Body of pancreas (tissue), 4 donors: Measurements from ENCODE around the gene TNFAIP8L2. TPM values are rescaled to one million over a fixed set of nuclear protein-coding genes. Genes with fewer than 3 reads are reported as not detected.
A peak's percentile ranks its signal among the peaks of the same experiment; 100 is the strongest.
"Not testable (repeated sequence)": the region's sequence is repeated elsewhere in the genome, so short reads cannot be mapped to it uniquely, and the experiment has no call there.

ENCODE experiments used
- ATAC-seq: fragments of 150-250 bp; one replicate; pipeline ENCODE4 v1.9.1; 2016
- DNase-seq, 4 donors: peaks; one replicate each; pipeline ENCODE4 v3.0.0-alpha.2; 2019
- H3K27ac ChIP-seq, 4 donors: fragments of 200-600 bp; sonication (generic); 1 replicate in 3 of 4; 2 replicates in 1 of 4; pipeline versions ENCODE4 v1.5.1 to v1.6.1; 2016 to 2019; ENCODE audit warnings: mild to moderate bottlenecking in 1 of 4, mixed read lengths in 1 of 4, moderate library complexity in 1 of 4
- H3K27me3 ChIP-seq, 2 donors: fragments of 200-600 bp; sonication (generic); one replicate each; pipeline ENCODE4 v1.6.0; 2016; ENCODE audit warnings: mild to moderate bottlenecking in 1 of 2
- H3K36me3 ChIP-seq, 2 donors: fragments of 200-600 bp; sonication (generic); replicated peaks in 1 of 2; 2 replicates each; pipeline ENCODE4 v1.5.1; 2016; ENCODE audit warnings: low read depth in 2 of 2; ENCODE audit not compliant: insufficient read depth in 1 of 2
- H3K4me1 ChIP-seq: fragments of 200-600 bp; sonication (generic); one replicate; pipeline ENCODE4 v1.6.0; 2016
- H3K4me3 ChIP-seq, 2 donors: fragments of 200-600 bp; sonication (generic); 1 replicate in 1 of 2; 2 replicates in 1 of 2; pipeline ENCODE4 v1.5.1; 2016 to 2019
- H3K9me3 ChIP-seq, 3 donors: fragments of 200-600 bp; sonication (generic); 1 replicate in 2 of 3; 2 replicates in 1 of 3; pipeline ENCODE4 v1.5.1; 2016
- POLR2A ChIP-seq, 3 donors: fragments of 450-650 bp; IDR thresholded peaks; one replicate each; pipeline ENCODE4 v1.6.1; 2016; ENCODE audit warnings: antibody characterized with exemption in 3 of 3, mild to moderate bottlenecking in 2 of 3
- WGBS, 2 donors: methylation state at CpG; one replicate each; pipeline ENCODE4 v1.1.5; 2017; 5-methylcytosine and 5-hydroxymethylcytosine counted together
- intact Hi-C: fragments of 100-400 bp; cut with DNase I; formaldehyde crosslinking; loops from one replicate; pipeline ENCODE4 v1.15.1; 2023
- total RNA-seq, 2 donors: library from RNA; depleted of rRNA; stranded (reverse); fragments of >200 nt; gene quantifications; one replicate each; pipeline ENCODE4 v1.1.0, GENCODE V29; 2016
- TF ChIP-seq, protein P1 (sequence below), 7 experiments: fragments of 450-650 bp in 4 of 7; fragments of 200-600 bp in 3 of 7; sonication (generic) in 3 of 7; IDR thresholded peaks; one replicate each; pipeline ENCODE4 v1.5.1; 2016 to 2019; ENCODE audit warnings: antibody characterized with exemption in 7 of 7

Gene TNFAIP8L2
- total RNA-seq, 2 donors from 2014 or later, result 0.99 to 1.6 TPM

DNA sequence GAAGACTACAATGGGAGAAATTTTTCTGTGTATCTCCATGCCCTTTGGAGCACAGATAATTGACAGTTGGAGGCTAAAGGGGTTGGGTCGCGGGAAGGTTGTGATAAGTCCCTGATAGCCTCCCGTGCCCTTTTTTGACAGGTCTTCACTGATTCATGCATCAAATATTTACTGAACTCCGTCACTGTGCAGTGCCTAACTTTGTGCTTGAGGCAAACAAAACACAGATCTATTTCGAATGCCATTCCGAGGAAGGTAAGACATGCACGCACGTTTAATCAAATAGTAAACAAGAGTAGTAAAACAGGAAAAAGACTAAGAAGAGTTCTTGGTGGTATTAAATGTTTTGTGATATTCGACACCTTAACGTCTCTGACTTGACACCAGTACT, 41.4 kb downstream of the TNFAIP8L2 start:
- peaks cover 26% of the 10 kb centered on the region for H3K4me1 ChIP-seq
- intact Hi-C loops, result no loop called here
- 3 to 5% methylated on average over 10 of the region's 10 CpGs for WGBS, 2 donors
- H3K9me3 ChIP-seq, result no peaks in the 10 kb centered on the region
- TF ChIP-seq, protein P1, sequence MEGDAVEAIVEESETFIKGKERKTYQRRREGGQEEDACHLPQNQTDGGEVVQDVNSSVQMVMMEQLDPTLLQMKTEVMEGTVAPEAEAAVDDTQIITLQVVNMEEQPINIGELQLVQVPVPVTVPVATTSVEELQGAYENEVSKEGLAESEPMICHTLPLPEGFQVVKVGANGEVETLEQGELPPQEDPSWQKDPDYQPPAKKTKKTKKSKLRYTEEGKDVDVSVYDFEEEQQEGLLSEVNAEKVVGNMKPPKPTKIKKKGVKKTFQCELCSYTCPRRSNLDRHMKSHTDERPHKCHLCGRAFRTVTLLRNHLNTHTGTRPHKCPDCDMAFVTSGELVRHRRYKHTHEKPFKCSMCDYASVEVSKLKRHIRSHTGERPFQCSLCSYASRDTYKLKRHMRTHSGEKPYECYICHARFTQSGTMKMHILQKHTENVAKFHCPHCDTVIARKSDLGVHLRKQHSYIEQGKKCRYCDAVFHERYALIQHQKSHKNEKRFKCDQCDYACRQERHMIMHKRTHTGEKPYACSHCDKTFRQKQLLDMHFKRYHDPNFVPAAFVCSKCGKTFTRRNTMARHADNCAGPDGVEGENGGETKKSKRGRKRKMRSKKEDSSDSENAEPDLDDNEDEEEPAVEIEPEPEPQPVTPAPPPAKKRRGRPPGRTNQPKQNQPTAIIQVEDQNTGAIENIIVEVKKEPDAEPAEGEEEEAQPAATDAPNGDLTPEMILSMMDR (IDR thresholded peaks at IDR 0.05), result no peak
- no peak for TF ChIP-seq POLR2A (IDR thresholded peaks at IDR 0.05)
- H3K36me3 ChIP-seq, result no peaks in the 10 kb centered on the region
- DNase-seq, result peak in 2 of 4 donors; percentile 27 to 31
- H3K27me3 ChIP-seq, result no peaks in the 10 kb centered on the region
- no peak overlapping the region for H3K4me3 ChIP-seq
- H3K27ac ChIP-seq, result peak overlapping the region; percentile 84 to 93 (median 91)
- peak; percentile 10 for ATAC-seq

DNA sequence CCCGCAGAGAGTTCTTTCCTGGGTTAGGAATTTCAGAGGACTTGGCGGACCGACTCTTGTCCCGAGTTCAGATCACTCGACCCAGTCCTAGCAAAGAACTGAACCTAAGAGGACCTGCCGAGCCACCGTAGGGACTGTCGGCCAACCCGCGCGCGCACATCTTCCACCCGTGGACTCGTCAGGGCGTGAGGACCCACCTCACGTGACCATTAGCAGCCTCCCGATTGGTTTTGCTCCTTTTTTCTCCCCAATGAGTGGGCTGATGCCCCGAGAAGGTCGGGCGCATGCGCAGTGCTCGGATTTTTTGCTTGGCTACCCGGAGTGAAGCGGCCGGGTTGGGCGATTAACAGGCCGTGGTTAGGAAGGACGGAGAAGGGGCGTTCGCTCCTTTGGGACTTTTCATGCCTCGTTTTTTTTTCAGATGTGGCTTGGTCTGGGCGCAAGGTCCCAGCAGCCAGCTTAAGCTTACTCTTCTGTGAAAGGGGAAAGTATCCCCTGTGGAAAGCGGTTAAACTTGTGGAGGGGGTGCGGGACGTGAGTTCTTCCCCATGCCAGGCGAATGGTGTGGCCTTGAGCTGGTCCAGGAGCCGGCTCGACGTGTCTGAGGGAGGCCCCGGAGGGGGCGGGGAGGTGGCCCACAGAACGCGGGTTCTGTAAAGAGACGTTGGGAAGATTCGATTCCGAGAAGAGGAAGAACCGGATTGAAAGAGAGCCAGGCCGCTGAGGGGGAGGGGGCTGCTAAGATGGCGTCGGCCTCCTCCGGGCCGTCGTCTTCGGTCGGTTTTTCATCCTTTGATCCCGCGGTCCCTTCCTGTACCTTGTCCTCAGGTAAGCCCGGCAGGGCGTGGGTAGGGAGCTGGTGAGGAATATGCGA, 42.0 kb downstream of the TNFAIP8L2 start, which contains the start of gene PIP5K1A:
PIP5K1A (plus strand) TSS at position 299 of the 874 bp plus-strand sequence; CDS start at position 744, 445 bp downstream.
- TF ChIP-seq POLR2A (IDR thresholded peaks at IDR 0.05), result peak; percentile 60 to 88 (median 86)
- TF ChIP-seq, protein P1 (IDR thresholded peaks at IDR 0.05), result no peak
- no peaks in the 10 kb centered on the region for H3K27me3 ChIP-seq
- no peaks in the 10 kb centered on the region for H3K36me3 ChIP-seq
- 1% methylated on average over 51 to 60 of the region's 60 CpGs for WGBS, 2 donors
- ATAC-seq, result peak; percentile 90
- peaks cover 26% of the 10 kb centered on the region for H3K4me1 ChIP-seq
- peak within 1 kb of the TSS; percentile 84 to 93 (median 91) for H3K27ac ChIP-seq
- peak within 1 kb of the TSS; percentile 57 to 88 for H3K4me3 ChIP-seq
- H3K9me3 ChIP-seq, result no peaks in the 10 kb centered on the region
- DNase-seq, result peak; percentile 97 to 98 (median 98)
- intact Hi-C loops, result no loop called here

DNA sequence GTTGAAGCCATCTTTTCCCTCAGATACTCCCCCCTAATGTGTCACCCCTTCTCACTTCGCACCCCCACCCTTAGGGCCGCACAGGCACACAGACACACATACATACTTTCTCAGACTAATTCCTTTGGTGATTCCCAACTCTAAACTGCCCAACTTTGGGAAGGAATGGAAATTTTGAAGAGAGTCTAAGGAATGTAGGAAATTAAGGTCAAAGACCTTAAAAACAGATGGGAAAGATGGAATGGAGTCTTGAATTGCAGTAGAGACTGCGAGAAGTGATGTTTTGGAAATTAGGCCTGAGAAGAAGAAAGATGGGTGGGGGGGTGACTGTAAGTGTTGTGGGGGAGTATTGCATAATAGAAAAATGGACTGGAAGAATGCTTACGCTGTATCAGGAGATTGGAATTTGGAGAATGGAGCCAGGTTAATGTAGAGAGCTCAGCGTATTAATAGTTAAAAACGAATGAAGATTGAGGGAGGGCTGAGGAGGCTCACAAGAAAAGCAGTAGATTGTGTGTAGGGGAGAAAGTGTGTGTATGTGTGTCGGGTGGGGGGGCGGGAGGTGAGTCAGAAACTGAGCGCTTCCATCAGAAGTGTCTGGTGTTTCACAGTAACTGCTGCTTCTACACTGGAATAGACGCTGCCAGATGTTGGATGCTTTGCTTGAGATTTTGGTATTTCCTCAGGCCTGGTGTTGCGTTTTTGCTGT, 43.6 kb downstream of the TNFAIP8L2 start:
- WGBS, 2 donors, result 35 to 47% methylated on average over 11 of the region's 11 CpGs
- H3K4me1 ChIP-seq, result peaks cover 26% of the 10 kb centered on the region
- DNase-seq, result peak in 1 of 4 donors; percentile 24
- no peak for ATAC-seq
- no peak overlapping the region for H3K4me3 ChIP-seq
- peak overlapping the region; percentile 31 to 93 (median 91) for H3K27ac ChIP-seq
- TF ChIP-seq, protein P1 (IDR thresholded peaks at IDR 0.05), result no peak
- TF ChIP-seq POLR2A (IDR thresholded peaks at IDR 0.05), result no peak
- H3K27me3 ChIP-seq, result no peaks in the 10 kb centered on the region
- H3K36me3 ChIP-seq, result no peaks in the 10 kb centered on the region
- H3K9me3 ChIP-seq, result no peaks in the 10 kb centered on the region
- intact Hi-C loops, result loop anchor here (5.0 kb wide), 1 partner anchor 52 kb away; the partner anchor contains the start of gene PSMD4

GRCh38 chr1:151205381-151205965, 49.0 kb downstream of the TNFAIP8L2 start:
- ATAC-seq, H3K27ac ChIP-seq, H3K4me3 ChIP-seq, intact Hi-C loops, H3K9me3 ChIP-seq, H3K27me3 ChIP-seq, DNase-seq, H3K4me1 ChIP-seq, H3K36me3 ChIP-seq: not testable (repeated sequence)
- 92% methylated on average over 11 to 12 of the region's 12 CpGs for WGBS, 2 donors

Other genes starting within 250 kb of the TNFAIP8L2 start
- gene SETDB1, start 230.3 kb upstream of the TNFAIP8L2 start, total RNA-seq, result 10 to 100 TPM; 26.5 to 45.2 TPM
- gene CERS2, start 181.8 kb upstream of the TNFAIP8L2 start, total RNA-seq, result 10 to 100 TPM; 70.9 to 84.8 TPM
- gene ANXA9, start 174.4 kb upstream of the TNFAIP8L2 start, total RNA-seq, result 10 to 100 TPM; 17.4 to 33.3 TPM
- 10 to 100 TPM; 36.3 to 39.2 TPM for gene MINDY1, start 149.7 kb upstream of the TNFAIP8L2 start, total RNA-seq
- 10 to 100 TPM; 15.8 to 19.4 TPM for gene PRUNE1, start 148.2 kb upstream of the TNFAIP8L2 start, total RNA-seq
- gene BNIPL, start 120.1 kb upstream of the TNFAIP8L2 start, total RNA-seq, result under 1 TPM in 1 of 2 donors, not detected in 1; 0.26 TPM
- gene C1orf56, start 108.9 kb upstream of the TNFAIP8L2 start, total RNA-seq, result 1 to 10 TPM; 5.7 to 6.9 TPM
- gene CDC42SE1, start 97.0 kb upstream of the TNFAIP8L2 start, total RNA-seq, result 10 to 100 TPM; 40.2 to 43.8 TPM
- gene MLLT11, start 96.3 kb upstream of the TNFAIP8L2 start, total RNA-seq, result 1 to 10 TPM in 1 of 2 donors, under 1 TPM in 1; 0.26 to 1.6 TPM
- gene GABPB2, start 85.9 kb upstream of the TNFAIP8L2 start, total RNA-seq, result 1 to 10 TPM; 4.3 to 9.1 TPM
- 1 to 10 TPM; 3.6 to 5.3 TPM for gene SEMA6C, start 10.0 kb upstream of the TNFAIP8L2 start, total RNA-seq
- 1 to 10 TPM; 6.7 to 9.6 TPM for gene LYSMD1, start 9.3 kb downstream of the TNFAIP8L2 start, total RNA-seq
- 10 to 100 TPM; 16.2 to 28.0 TPM for gene SCNM1, start 9.5 kb downstream of the TNFAIP8L2 start, total RNA-seq
- gene TMOD4, start 19.3 kb downstream of the TNFAIP8L2 start, total RNA-seq, result 1 to 10 TPM in 1 of 2 donors, not detected in 1; 3.0 TPM
- gene VPS72, start 33.5 kb downstream of the TNFAIP8L2 start, total RNA-seq, result 10 to 100 TPM in 1 of 2 donors, 1 to 10 TPM in 1; 6.9 to 19.2 TPM
- 10 to 100 TPM; 19.5 to 51.4 TPM for gene PIP5K1A, start 41.9 kb downstream of the TNFAIP8L2 start, total RNA-seq
- gene PSMD4, start 98.1 kb downstream of the TNFAIP8L2 start, total RNA-seq, result 10 to 100 TPM; 70.2 to 73.4 TPM
- 10 to 100 TPM; 15.0 to 24.4 TPM for gene ZNF687, start 125.7 kb downstream of the TNFAIP8L2 start, total RNA-seq
- gene PI4KB, start 170.8 kb downstream of the TNFAIP8L2 start, total RNA-seq, result 10 to 100 TPM; 39.6 to 40.2 TPM
- 10 to 100 TPM in 1 of 2 donors, 1 to 10 TPM in 1; 8.3 to 14.5 TPM for gene RFX5, start 190.6 kb downstream of the TNFAIP8L2 start, total RNA-seq
- gene SELENBP1, start 216.1 kb downstream of the TNFAIP8L2 start, total RNA-seq, result 100 to 1,000 TPM in 1 of 2 donors, 10 to 100 TPM in 1; 52.1 to 106 TPM
- gene PSMB4, start 242.9 kb downstream of the TNFAIP8L2 start, total RNA-seq, result 100 to 1,000 TPM; 109 to 126 TPM